Choroid plexus epithelial cell (primary cell): ENCODE results near the gene CAMKV.

ENCODE experiments used
- DNase-seq: peaks from one replicate; pipeline ENCODE4 v3.0.0-alpha.2; 2010; ENCODE audit warnings: low read depth
- H3K4me3 ChIP-seq: 2 replicates; pipeline ENCODE4 v1.5.1; 2011; ENCODE audit warnings: low read depth, mild to moderate bottlenecking, control low read depth, low read length, moderate library complexity
- TF ChIP-seq, protein P1 (sequence below): conservative IDR thresholded peaks from 2 replicates; pipeline ENCODE4 v1.5.1; 2011; ENCODE audit warnings: low read depth, mild to moderate bottlenecking, control low read depth, inconsistent platforms, low read length, moderate library complexity

The CAMKV gene

GRCh38 chr3:49901366-49902339, 31.9 kb upstream of the CAMKV start:
- DNase-seq = no peak
- H3K4me3 ChIP-seq = no peak overlapping the region
- TF ChIP-seq, protein P1, sequence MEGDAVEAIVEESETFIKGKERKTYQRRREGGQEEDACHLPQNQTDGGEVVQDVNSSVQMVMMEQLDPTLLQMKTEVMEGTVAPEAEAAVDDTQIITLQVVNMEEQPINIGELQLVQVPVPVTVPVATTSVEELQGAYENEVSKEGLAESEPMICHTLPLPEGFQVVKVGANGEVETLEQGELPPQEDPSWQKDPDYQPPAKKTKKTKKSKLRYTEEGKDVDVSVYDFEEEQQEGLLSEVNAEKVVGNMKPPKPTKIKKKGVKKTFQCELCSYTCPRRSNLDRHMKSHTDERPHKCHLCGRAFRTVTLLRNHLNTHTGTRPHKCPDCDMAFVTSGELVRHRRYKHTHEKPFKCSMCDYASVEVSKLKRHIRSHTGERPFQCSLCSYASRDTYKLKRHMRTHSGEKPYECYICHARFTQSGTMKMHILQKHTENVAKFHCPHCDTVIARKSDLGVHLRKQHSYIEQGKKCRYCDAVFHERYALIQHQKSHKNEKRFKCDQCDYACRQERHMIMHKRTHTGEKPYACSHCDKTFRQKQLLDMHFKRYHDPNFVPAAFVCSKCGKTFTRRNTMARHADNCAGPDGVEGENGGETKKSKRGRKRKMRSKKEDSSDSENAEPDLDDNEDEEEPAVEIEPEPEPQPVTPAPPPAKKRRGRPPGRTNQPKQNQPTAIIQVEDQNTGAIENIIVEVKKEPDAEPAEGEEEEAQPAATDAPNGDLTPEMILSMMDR = no peak

GRCh38 chr3:49900491-49901153, 30.9 kb upstream of the CAMKV start:
- TF ChIP-seq, protein P1 = no peak
- no peak overlapping the region for H3K4me3 ChIP-seq
- no peak for DNase-seq

DNA sequence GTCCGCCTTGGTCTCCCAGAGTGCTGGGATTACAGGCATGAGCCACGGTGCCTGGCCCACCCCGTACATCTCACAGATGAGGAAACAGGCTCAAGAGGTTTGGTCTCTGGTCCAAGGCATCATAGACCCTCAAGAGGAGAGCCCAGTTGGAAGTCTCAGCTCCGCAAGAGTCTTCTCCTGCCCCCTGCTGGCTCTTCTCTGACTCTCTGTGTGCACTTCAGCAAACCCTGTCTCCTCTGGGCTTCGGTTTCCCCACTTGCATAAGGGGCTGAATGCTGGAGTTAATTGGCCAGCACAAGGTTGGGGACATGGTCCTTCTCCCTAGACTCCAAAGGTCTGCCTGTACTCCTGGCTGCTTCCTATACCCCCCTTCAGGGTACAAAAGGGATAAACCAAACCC, 30.1 kb upstream of the CAMKV start:
- DNase-seq = peak; percentile 43
- H3K4me3 ChIP-seq = no peak overlapping the region
- TF ChIP-seq, protein P1 = peak; percentile 63

DNA sequence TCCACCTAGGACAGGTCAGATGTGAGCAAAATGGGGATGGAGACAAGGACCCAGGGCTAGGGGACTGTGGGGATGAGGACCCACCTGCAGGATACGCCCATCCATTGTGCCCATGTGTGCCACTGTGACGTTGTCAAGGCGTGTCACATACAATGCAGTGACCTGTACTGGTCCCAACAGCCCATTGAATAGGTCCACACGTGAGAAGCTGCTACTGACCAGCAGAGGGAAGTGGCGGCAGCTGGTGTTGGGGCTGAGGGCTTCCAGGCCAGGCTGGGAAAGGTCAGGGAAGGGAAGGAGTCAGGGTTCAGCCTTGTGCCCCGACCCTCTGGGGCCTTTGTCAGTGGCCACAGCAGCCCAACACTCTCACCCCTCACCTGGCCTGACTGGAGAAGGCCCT, 29.3 kb upstream of the CAMKV start:
- H3K4me3 ChIP-seq = no peak overlapping the region
- TF ChIP-seq, protein P1 = no peak
- DNase-seq = no peak

DNA sequence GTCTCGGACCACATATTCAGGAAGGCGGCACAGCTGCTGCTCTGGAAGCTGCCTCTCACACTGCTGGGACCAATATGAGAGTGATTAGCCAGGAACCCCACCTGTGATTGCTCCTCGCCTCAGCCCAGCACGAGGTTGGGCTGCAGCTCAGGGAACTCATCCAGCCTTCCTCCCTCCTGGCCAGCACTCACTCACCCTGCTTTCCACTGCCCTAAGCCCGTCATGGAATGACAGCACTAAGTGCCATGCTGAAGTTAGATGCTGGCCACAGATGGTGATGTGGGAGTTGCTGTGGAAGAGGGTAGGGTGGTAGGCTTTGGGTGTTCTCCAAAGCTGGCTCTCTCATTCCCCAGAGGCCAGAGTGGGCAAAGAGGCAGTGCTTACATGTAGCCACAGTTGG, 26.6 kb upstream of the CAMKV start:
- TF ChIP-seq, protein P1 = no peak
- no peak for DNase-seq
- no peak overlapping the region for H3K4me3 ChIP-seq

DNA sequence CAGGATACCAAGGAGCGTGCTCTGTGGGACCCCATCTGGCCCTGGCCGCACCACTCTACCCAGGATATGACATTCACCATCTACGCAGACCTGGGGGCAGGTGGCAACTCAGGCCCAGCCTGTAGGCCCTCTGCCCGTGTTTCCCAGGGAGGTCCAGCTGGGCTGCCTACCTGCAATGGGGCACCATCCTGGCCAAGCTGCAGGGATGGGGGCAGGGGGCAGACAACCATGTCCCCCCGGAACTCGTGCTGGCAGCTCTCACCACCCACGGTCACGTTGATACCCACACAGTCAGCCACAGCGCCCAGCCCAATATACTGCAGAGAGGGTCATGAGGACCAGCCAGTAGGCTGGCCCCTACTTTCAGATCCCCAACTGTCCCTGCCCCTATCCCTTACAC, 26.1 kb upstream of the CAMKV start:
- DNase-seq = no peak
- no peak overlapping the region for H3K4me3 ChIP-seq
- TF ChIP-seq, protein P1 = no peak

- DNase-seq = no peak
- TF ChIP-seq, protein P1 = no peak
- H3K4me3 ChIP-seq = no peak overlapping the region
Measured at GRCh38 chr3:49889296-49889695, 19.6 kb upstream of the CAMKV start.
